Measurements from ENCODE around the gene SPATA13.

DNA sequence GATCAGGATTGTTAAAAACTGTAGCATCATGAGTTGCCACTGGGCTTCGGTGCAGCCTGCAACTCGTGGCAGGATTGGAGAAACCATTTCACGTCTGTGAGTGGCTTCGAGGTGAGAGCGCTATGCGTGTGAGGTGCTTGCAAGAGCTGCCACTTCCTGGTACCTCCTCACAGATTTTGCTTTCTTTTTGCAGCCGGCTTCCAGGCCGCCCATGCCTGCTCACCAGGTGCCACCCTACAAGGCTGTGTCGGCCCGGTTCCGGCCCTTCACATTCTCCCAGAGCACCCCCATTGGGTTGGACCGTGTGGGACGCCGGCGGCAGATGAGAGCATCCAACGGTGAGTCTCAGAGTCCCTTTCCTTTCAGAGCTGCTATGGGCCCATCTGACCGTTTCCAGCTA, 91.0 kb downstream of the SPATA13 start:
- TF ChIP-seq, protein P1, sequence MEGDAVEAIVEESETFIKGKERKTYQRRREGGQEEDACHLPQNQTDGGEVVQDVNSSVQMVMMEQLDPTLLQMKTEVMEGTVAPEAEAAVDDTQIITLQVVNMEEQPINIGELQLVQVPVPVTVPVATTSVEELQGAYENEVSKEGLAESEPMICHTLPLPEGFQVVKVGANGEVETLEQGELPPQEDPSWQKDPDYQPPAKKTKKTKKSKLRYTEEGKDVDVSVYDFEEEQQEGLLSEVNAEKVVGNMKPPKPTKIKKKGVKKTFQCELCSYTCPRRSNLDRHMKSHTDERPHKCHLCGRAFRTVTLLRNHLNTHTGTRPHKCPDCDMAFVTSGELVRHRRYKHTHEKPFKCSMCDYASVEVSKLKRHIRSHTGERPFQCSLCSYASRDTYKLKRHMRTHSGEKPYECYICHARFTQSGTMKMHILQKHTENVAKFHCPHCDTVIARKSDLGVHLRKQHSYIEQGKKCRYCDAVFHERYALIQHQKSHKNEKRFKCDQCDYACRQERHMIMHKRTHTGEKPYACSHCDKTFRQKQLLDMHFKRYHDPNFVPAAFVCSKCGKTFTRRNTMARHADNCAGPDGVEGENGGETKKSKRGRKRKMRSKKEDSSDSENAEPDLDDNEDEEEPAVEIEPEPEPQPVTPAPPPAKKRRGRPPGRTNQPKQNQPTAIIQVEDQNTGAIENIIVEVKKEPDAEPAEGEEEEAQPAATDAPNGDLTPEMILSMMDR (conservative IDR thresholded peaks at IDR 0.05) = no peak
- TF ChIP-seq EZH2 (IDR thresholded peaks at IDR 0.05; ENCODE audit: low read depth) = no peak

Measured in PC-9 (cell line).